Cardiac fibroblast (primary cell): ENCODE results near the gene ROBO1.
"Not testable (repeated sequence)": the region's sequence is repeated elsewhere in the genome, so short reads cannot be mapped to it uniquely, and the experiment has no call there.

Source experiments
- DNase-seq, 2 donors: peaks; one replicate each; pipeline versions ENCODE4 v3.0.0 to v3.0.0-alpha.2; 2010; ENCODE audit warnings: low read depth in 2 of 2
- H3K4me3 ChIP-seq, 2 donors: replicated peaks in 1 of 2; 1 replicate in 1 of 2; 2 replicates in 1 of 2; pipeline ENCODE4 v1.5.1; 2011; ENCODE audit warnings: low read depth in 2 of 2, low read length in 2 of 2, mild to moderate bottlenecking in 2 of 2, moderate library complexity in 1 of 2
- TF ChIP-seq, protein P1 (sequence below): IDR thresholded peaks from one replicate; pipeline ENCODE4 v1.5.1; 2011; ENCODE audit warnings: low read depth, mild to moderate bottlenecking, low read length, inconsistent platforms

ROBO1 gene

DNA sequence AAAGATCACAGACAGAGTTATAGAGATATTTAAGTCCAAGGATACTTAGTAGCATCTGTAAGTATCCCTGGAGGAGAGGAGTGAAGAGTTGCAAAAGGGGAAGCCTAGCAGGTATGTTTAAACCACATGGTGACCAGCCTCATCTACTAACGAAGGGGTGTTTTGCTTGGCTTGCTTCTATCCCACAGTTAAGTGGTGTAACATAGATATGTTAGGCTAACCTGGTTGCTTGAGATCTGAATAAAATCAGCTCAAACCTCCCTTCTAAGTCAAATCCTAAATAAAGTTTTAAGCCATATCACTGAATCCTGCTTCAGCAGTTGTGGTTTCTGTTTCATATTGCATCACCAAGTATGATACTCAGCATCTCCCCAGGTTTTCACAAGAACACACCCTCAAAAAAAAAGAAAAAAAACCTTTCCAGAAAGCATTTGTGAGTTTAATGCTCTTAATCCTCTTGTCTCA lies 880.2 kb downstream of the ROBO1 start:
- DNase-seq, result peak; percentile 30 to 68
- no peak overlapping the region for H3K4me3 ChIP-seq
- TF ChIP-seq, protein P1, sequence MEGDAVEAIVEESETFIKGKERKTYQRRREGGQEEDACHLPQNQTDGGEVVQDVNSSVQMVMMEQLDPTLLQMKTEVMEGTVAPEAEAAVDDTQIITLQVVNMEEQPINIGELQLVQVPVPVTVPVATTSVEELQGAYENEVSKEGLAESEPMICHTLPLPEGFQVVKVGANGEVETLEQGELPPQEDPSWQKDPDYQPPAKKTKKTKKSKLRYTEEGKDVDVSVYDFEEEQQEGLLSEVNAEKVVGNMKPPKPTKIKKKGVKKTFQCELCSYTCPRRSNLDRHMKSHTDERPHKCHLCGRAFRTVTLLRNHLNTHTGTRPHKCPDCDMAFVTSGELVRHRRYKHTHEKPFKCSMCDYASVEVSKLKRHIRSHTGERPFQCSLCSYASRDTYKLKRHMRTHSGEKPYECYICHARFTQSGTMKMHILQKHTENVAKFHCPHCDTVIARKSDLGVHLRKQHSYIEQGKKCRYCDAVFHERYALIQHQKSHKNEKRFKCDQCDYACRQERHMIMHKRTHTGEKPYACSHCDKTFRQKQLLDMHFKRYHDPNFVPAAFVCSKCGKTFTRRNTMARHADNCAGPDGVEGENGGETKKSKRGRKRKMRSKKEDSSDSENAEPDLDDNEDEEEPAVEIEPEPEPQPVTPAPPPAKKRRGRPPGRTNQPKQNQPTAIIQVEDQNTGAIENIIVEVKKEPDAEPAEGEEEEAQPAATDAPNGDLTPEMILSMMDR, result no peak

DNA sequence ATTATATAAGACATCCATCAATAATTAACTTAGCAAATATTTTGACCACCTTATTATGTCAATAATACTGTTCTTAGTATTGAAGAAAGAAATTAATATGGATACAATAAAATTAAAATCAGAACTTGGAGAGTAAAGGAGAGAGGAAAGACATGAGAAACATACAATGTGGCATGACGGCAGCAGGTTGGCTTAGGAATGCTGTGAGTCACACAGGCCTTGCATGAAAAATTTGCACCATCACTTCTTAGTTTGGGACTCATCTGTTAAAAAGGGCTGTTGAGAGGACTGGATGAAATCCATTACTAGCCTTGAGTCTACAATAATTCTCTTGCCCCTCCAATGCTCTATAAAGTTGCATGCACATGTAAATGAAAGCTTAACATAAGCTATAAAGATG lies 880.8 kb downstream of the ROBO1 start:
- TF ChIP-seq, protein P1, result no peak
- peak; percentile 62 to 89 for DNase-seq
- H3K4me3 ChIP-seq, result no peak overlapping the region

DNA sequence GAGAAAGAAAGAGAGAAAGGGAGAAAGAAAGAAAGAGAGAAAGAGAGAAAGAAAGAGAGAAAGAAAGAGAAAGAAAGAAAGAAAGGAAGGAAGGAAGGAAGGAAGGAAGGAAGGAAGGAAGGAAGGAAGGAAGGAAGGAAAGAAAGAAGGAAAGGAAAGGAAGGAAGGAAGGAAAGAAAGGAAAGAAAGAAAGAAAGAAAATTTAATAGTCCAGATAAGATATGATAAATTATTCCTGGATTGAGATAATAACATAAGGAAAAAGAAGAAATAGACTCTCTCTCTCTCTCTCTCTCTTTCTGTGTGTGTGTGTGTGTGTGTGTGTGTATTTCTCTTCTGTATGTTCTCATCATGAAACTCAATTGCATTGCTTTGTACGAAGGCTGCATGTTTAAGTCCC lies 883.2 kb downstream of the ROBO1 start:
- not testable (repeated sequence) for H3K4me3 ChIP-seq, DNase-seq

DNA sequence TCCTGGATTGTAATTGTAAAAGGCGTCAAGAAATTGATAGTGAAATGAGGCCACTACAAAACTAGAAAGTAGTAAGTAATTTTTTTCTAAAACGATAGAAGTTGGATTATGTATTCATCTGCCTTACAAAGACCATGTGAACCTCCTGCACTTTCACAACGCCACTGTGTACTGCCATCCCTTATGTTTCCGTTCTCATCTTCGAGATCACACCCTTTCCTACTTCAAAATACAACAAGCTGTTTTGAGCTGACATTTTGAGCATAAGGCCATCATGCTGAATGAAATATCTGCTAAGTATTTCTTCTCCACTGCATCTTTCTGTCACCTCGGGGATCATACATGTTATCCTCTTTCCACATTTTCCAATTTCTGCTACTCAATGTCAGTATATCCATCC lies 885.5 kb downstream of the ROBO1 start:
- no peak for DNase-seq
- H3K4me3 ChIP-seq, result no peak overlapping the region

DNA sequence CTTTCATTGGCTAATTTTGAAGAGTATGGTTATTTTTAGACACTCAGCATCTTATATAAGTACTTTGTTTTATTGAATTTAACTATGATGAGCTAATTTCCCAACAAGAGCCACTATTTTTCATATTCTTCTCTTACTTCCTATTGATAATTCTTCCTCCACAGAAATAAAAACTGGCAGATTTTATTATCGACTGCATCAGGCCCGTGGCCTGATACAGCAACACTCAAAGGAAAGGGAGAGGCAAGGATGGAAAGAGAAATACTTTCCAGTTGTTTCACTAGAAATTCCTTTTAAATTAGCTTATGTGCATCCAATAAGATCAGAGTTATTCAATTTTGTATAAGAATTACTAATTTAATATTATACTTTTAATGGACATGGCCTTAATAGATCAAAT lies 886.3 kb downstream of the ROBO1 start:
- no peak overlapping the region for H3K4me3 ChIP-seq
- TF ChIP-seq, protein P1, result no peak
- no peak for DNase-seq

More for the DNA sequence above, 885.5 kb downstream of the ROBO1 start:
- TF ChIP-seq, protein P1, result no peak

DNA sequence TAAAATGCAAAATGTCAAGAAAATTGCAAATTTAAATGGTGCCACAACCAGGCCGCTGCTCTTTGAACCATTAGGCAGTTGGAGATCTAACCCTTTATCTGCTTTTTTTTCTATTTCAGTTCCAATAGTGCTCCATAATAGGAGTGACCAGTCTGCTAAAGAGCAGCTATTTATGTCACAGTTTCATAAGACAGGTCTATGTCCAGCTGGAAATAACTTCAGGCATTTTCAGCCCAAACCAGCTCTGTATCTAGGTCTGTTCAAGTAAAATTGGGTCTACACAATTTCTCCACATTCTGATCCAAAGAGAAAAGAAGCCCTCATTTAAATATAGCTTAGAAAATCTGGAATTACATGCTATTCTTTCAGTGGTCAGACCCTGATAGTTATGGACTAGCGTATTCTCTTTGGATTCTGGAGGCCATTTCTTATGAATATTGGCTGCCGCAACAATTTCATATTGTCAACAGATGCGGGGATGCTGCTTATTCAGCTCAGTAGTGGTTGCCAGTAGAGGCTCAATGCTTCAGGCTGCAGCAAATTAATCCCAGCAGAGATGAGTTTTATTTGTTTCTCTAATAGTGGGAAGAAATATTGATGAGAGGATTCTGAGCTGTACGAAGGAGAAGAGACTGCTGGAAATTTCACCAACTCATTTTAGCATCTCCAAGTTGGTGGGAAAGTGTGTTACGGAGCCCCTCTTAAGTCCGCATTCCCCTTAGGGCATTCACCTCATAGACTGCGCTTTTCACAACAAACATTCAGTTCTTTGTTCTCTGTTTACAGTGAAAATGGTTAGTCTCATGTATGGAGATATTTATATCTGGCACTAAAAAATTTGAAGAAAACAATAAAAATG lies 887.0 kb downstream of the ROBO1 start:
- DNase-seq, result peak in 1 of 2 donors; percentile 41
- no peak overlapping the region for H3K4me3 ChIP-seq
- TF ChIP-seq, protein P1, result no peak

DNA sequence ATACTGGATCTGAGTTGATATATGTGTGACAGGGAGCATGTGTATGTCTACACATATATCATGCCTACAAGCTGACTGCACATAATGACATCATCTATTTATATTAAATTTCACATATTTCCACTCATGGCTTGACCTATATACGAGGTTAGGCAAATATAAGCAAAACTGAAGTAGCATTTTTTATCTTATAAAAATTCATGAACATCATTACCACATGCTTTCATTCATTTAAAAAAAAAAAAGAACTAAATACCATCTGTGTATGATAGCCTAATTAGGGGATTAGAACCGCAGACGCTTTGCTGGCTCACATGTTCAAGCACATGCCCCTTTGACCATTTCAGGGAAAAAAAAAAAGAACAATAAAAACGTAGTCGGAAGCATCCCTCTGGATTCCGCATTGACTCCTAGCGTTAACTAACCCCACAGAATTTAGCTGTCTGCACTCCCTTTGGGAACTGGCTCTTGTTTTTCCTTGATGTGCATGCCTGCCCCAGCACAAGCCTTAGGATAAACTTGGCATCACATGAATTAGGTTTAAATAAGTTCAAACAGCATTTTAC lies 888.4 kb downstream of the ROBO1 start:
- H3K4me3 ChIP-seq, result no peak overlapping the region
- DNase-seq, result peak in 1 of 2 donors; percentile 28
- TF ChIP-seq, protein P1, result no peak
